ENCODE measurements around the gene EPHX1. TPM values are rescaled to one million over a fixed set of nuclear protein-coding genes. Genes with fewer than 3 reads are reported as not detected.

The EPHX1 gene
- total RNA-seq, 2 experiments from 2014 or later, result 1.5 to 2.0 TPM

GRCh38 chr1:225868631-225869330 lies 58.9 kb downstream of the EPHX1 start:
- no peak overlapping the region for H3K4me3 Mint-ChIP-seq
- no peaks in the 10 kb centered on the region for H3K9me3 Mint-ChIP-seq (ENCODE audit: insufficient read depth)
- H3K36me3 Mint-ChIP-seq (ENCODE audit: low read depth), result peaks cover 78% of the 10 kb centered on the region
- no peak overlapping the region for H3K27ac Mint-ChIP-seq
- ChIA-PET CTCF (no interaction called here), POLR2A (no interaction called here)
- no peak for ATAC-seq
- H3K27me3 Mint-ChIP-seq (ENCODE audit: low read depth), result no peaks in the 10 kb centered on the region
- H3K4me1 Mint-ChIP-seq (ENCODE audit: low read depth), result peaks cover 62% of the 10 kb centered on the region
- DNase-seq, result no peak

- POLR2A ChIA-PET, result no interaction called here
Measured at GRCh38 chr1:225870911-225871310, 61.0 kb downstream of the EPHX1 start.

GRCh38 chr1:225871359-225872074 lies 61.6 kb downstream of the EPHX1 start:
- no peak for DNase-seq
- ChIA-PET CTCF (interaction anchor here (0.5 to 2.1 kb wide), 6 partner anchors 9 to 1551 kb away, joined by 3 to 6 read pairs (median 4); partner anchors contain the start of gene TMEM63A), POLR2A (interaction anchor here (1.3 to 1.5 kb wide), 2 partner anchors 10 to 93 kb away, joined by 5 read pairs; partner anchors contain the start of genes SRP9 and TMEM63A)
- no peaks in the 10 kb centered on the region for H3K27me3 Mint-ChIP-seq (ENCODE audit: low read depth)
- H3K27ac Mint-ChIP-seq, result peak overlapping the region; percentile 43
- no peak overlapping the region for H3K4me3 Mint-ChIP-seq
- H3K36me3 Mint-ChIP-seq (ENCODE audit: low read depth), result peaks cover 72% of the 10 kb centered on the region
- H3K4me1 Mint-ChIP-seq (ENCODE audit: low read depth), result peaks cover 56% of the 10 kb centered on the region
- H3K9me3 Mint-ChIP-seq (ENCODE audit: insufficient read depth), result no peaks in the 10 kb centered on the region
- no peak for ATAC-seq

More at GRCh38 chr1:225870911-225871310, 61.0 kb downstream of the EPHX1 start:
- H3K4me3 Mint-ChIP-seq, result no peak overlapping the region
- CTCF ChIA-PET, result interaction anchor here (1.0 to 2.1 kb wide), 4 partner anchors 10 to 41 kb away, joined by 3 to 6 read pairs (median 4); partner anchors contain the start of gene TMEM63A
- DNase-seq (no peak), ATAC-seq (no peak)
- H3K36me3 Mint-ChIP-seq (ENCODE audit: low read depth), result peaks cover 73% of the 10 kb centered on the region
- H3K4me1 Mint-ChIP-seq (ENCODE audit: low read depth), result peaks cover 56% of the 10 kb centered on the region
- H3K27me3 Mint-ChIP-seq (ENCODE audit: low read depth), result no peaks in the 10 kb centered on the region
- no peaks in the 10 kb centered on the region for H3K9me3 Mint-ChIP-seq (ENCODE audit: insufficient read depth)
- H3K27ac Mint-ChIP-seq, result no peak overlapping the region

- Mint-ChIP-seq H3K9me3 (ENCODE audit: insufficient read depth) (no peaks in the 10 kb centered on the region), H3K36me3 (ENCODE audit: low read depth) (peaks cover 69% of the 10 kb centered on the region), H3K4me1 (ENCODE audit: low read depth) (peaks cover 53% of the 10 kb centered on the region), H3K27me3 (ENCODE audit: low read depth) (no peaks in the 10 kb centered on the region), H3K27ac (peak overlapping the region; percentile 43), H3K4me3 (no peak overlapping the region)
- ATAC-seq (no peak), DNase-seq (no peak)
- ChIA-PET CTCF (interaction anchor here (0.5 to 1.5 kb wide), 4 partner anchors 10 to 1551 kb away, joined by 3 to 4 read pairs (median 3); partner anchors contain the start of gene TMEM63A), POLR2A (interaction anchor here (1.3 to 1.5 kb wide), 2 partner anchors 10 to 94 kb away, joined by 5 read pairs; partner anchors contain the start of genes SRP9 and TMEM63A)
Measured at GRCh38 chr1:225872075-225872430, 62.1 kb downstream of the EPHX1 start.

GRCh38 chr1:225873281-225873850 lies 63.4 kb downstream of the EPHX1 start:
- H3K27ac Mint-ChIP-seq, result no peak overlapping the region
- no peaks in the 10 kb centered on the region for H3K9me3 Mint-ChIP-seq (ENCODE audit: insufficient read depth)
- no peaks in the 10 kb centered on the region for H3K27me3 Mint-ChIP-seq (ENCODE audit: low read depth)
- ATAC-seq (no peak), DNase-seq (no peak)
- H3K4me3 Mint-ChIP-seq, result no peak overlapping the region
- peaks cover 53% of the 10 kb centered on the region for H3K4me1 Mint-ChIP-seq (ENCODE audit: low read depth)
- ChIA-PET POLR2A (interaction anchor here (0.8 kb wide), 1 partner anchor 10 kb away, joined by 3 read pairs; no protein-coding TSS in a partner anchor), CTCF (interaction anchor here (1.0 kb wide), 1 partner anchor 95 kb away, joined by 3 read pairs; the partner anchor contains the start of gene SRP9)
- peaks cover 68% of the 10 kb centered on the region for H3K36me3 Mint-ChIP-seq (ENCODE audit: low read depth)

GRCh38 chr1:225874431-225874830 lies 64.5 kb downstream of the EPHX1 start:
- H3K4me3 Mint-ChIP-seq, result no peak overlapping the region
- ATAC-seq, result no peak
- no peaks in the 10 kb centered on the region for H3K9me3 Mint-ChIP-seq (ENCODE audit: insufficient read depth)
- CTCF ChIA-PET, result no interaction called here
- DNase-seq, result no peak
- H3K27me3 Mint-ChIP-seq (ENCODE audit: low read depth), result no peaks in the 10 kb centered on the region
- POLR2A ChIA-PET, result interaction anchor here (0.5 to 0.8 kb wide), 2 partner anchors 9 to 68 kb away, joined by 3 read pairs; no protein-coding TSS in a partner anchor
- no peak overlapping the region for H3K27ac Mint-ChIP-seq
- peaks cover 66% of the 10 kb centered on the region for H3K36me3 Mint-ChIP-seq (ENCODE audit: low read depth)
- H3K4me1 Mint-ChIP-seq (ENCODE audit: low read depth), result peaks cover 61% of the 10 kb centered on the region

- POLR2A ChIA-PET, result no interaction called here
- no peaks in the 10 kb centered on the region for H3K9me3 Mint-ChIP-seq (ENCODE audit: insufficient read depth)
Measured at GRCh38 chr1:225875044-225875815, 65.3 kb downstream of the EPHX1 start.

GRCh38 chr1:225876900-225877510 lies 67.1 kb downstream of the EPHX1 start:
- ATAC-seq (no peak), DNase-seq (no peak)
- H3K36me3 Mint-ChIP-seq (ENCODE audit: low read depth), result peaks cover 59% of the 10 kb centered on the region
- no peak overlapping the region for H3K27ac Mint-ChIP-seq
- POLR2A ChIA-PET, result interaction anchor here (0.6 to 1.0 kb wide), 2 partner anchors 28 to 186 kb away, joined by 3 to 4 read pairs; partner anchors contain the start of gene H3-3A
- H3K9me3 Mint-ChIP-seq (ENCODE audit: insufficient read depth), result no peaks in the 10 kb centered on the region
- H3K4me3 Mint-ChIP-seq, result no peak overlapping the region
- CTCF ChIA-PET, result interaction anchor here (0.8 to 8.0 kb wide), 7 partner anchors 8 to 99 kb away, joined by 3 to 63 read pairs (median 5); partner anchors contain the start of genes PYCR2 and SRP9
- H3K4me1 Mint-ChIP-seq (ENCODE audit: low read depth), result peaks cover 73% of the 10 kb centered on the region
- H3K27me3 Mint-ChIP-seq (ENCODE audit: low read depth), result no peaks in the 10 kb centered on the region

More at GRCh38 chr1:225875044-225875815, 65.3 kb downstream of the EPHX1 start:
- ATAC-seq, result no peak
- Mint-ChIP-seq H3K4me1 (ENCODE audit: low read depth) (peaks cover 69% of the 10 kb centered on the region), H3K27me3 (ENCODE audit: low read depth) (no peaks in the 10 kb centered on the region), H3K36me3 (ENCODE audit: low read depth) (peaks cover 70% of the 10 kb centered on the region), H3K27ac (no peak overlapping the region), H3K4me3 (no peak overlapping the region)
- no peak for DNase-seq
- CTCF ChIA-PET, result no interaction called here

- CTCF ChIA-PET, result interaction anchor here (1.0 to 8.0 kb wide), 6 partner anchors 8 to 100 kb away, joined by 3 to 63 read pairs (median 5); partner anchors contain the start of genes PYCR2 and SRP9
- Mint-ChIP-seq H3K4me3 (no peak overlapping the region), H3K27ac (no peak overlapping the region), H3K4me1 (ENCODE audit: low read depth) (peaks cover 73% of the 10 kb centered on the region), H3K27me3 (ENCODE audit: low read depth) (no peaks in the 10 kb centered on the region), H3K36me3 (ENCODE audit: low read depth) (peaks cover 58% of the 10 kb centered on the region), H3K9me3 (ENCODE audit: insufficient read depth) (no peaks in the 10 kb centered on the region)
- POLR2A ChIA-PET, result interaction anchor here (0.6 to 1.0 kb wide), 2 partner anchors 27 to 185 kb away, joined by 3 to 4 read pairs; partner anchors contain the start of gene H3-3A
- ATAC-seq (no peak), DNase-seq (peak; percentile 53)
Measured at GRCh38 chr1:225877580-225877979, 67.7 kb downstream of the EPHX1 start.

GRCh38 chr1:225878282-225878681 lies 68.4 kb downstream of the EPHX1 start:
- POLR2A ChIA-PET, result no interaction called here
- no peak overlapping the region for H3K4me3 Mint-ChIP-seq
- CTCF ChIA-PET, result interaction anchor here (0.7 to 8.0 kb wide), 6 partner anchors 12 to 101 kb away, joined by 3 to 63 read pairs (median 5); partner anchors contain the start of genes PYCR2 and SRP9

More at GRCh38 chr1:225878282-225878681, 68.4 kb downstream of the EPHX1 start:
- Mint-ChIP-seq H3K36me3 (ENCODE audit: low read depth) (peaks cover 53% of the 10 kb centered on the region), H3K4me1 (ENCODE audit: low read depth) (peaks cover 73% of the 10 kb centered on the region), H3K27me3 (ENCODE audit: low read depth) (peaks cover 2% of the 10 kb centered on the region), H3K27ac (no peak overlapping the region), H3K9me3 (ENCODE audit: insufficient read depth) (no peaks in the 10 kb centered on the region)
- ATAC-seq (no peak), DNase-seq (no peak)

All from activated CD8-positive, alpha-beta T cell treated with anti-CD3 and anti-CD28 coated beads, Interleukin-2, amount 10 ng/mL, durations not matched to agents 7 days and 5 days (primary cell).